Testis (tissue), 2 donors: ENCODE data around the gene TNFRSF4.

ENCODE experiments used
- POLR2A ChIP-seq: fragments of 450-650 bp; IDR thresholded peaks from one replicate; pipeline ENCODE4 v1.6.1; 2017; ENCODE audit warnings: antibody characterized with exemption, mild to moderate bottlenecking, moderate library complexity
- TF ChIP-seq, protein P1 (sequence below), 3 experiments: fragments of 450-650 bp in 2 of 3; fragments of 200-600 bp in 1 of 3; sonication (generic) in 1 of 3; IDR thresholded peaks; one replicate each; pipeline ENCODE4 v1.5.1; 2016 to 2019; ENCODE audit warnings: antibody characterized with exemption in 3 of 3, mild to moderate bottlenecking in 2 of 3, moderate library complexity in 1 of 3

DNA sequence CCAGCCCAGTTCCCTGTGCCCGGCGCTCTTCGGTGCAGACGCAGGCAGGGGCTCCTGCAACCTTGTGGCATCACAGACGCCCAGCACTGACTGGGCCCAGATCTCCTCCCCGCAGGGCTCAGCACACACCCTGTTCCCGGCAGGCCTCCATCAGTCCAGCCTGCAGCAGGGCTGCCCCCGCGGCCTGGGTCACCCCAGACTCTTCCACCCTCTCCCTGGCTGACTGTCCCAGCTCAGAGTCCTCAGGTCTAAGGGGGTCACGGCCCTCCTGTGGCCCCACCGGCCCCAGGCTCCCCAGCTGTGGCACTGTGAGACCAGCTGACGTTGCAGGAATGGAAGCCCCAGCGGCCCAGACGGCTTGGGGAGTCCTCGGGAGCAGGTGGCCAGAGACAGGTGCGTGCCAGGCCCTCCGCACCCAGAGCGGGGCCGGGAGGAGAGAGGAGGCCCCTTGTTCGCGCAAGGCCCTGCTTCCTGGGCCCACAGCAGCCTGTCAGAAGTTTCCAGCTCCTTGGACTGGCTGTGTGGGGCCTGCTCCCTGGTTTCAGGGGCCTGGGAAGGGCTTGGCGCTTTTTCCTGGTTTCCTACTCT lies 22.3 kb upstream of the TNFRSF4 start:
- TF ChIP-seq, protein P1, sequence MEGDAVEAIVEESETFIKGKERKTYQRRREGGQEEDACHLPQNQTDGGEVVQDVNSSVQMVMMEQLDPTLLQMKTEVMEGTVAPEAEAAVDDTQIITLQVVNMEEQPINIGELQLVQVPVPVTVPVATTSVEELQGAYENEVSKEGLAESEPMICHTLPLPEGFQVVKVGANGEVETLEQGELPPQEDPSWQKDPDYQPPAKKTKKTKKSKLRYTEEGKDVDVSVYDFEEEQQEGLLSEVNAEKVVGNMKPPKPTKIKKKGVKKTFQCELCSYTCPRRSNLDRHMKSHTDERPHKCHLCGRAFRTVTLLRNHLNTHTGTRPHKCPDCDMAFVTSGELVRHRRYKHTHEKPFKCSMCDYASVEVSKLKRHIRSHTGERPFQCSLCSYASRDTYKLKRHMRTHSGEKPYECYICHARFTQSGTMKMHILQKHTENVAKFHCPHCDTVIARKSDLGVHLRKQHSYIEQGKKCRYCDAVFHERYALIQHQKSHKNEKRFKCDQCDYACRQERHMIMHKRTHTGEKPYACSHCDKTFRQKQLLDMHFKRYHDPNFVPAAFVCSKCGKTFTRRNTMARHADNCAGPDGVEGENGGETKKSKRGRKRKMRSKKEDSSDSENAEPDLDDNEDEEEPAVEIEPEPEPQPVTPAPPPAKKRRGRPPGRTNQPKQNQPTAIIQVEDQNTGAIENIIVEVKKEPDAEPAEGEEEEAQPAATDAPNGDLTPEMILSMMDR (IDR thresholded peaks at IDR 0.05): no peak
- no peak for TF ChIP-seq POLR2A
